ENCODE data around the gene SLC10A7.

Gene SLC10A7

GRCh38 chr4:146207410-146207809 is 314.3 kb downstream of the SLC10A7 start:
- DNase-seq (ENCODE audit: low read depth), result no peak
